ENCODE measurements around the gene GID4.

DNA sequence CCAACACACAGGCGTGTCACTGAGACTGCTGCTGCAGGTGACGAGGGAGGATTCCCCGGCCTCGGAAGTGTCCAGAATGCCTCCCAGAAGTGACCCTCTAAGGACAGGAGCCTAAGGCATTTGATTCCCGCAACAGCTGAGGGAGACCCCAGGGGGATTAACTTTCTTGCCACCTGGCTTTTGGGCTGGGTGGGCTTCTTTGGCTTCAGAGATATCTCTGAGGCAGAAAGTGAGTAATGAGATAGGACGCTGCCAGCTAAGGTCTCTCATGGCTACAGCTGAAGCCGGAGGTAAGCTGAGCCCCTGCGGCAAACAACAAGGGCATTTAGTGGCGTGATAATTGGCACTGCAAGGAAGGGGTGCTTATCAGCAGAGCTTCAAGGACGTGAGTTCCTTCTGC is 49.6 kb upstream of the GID4 start:
- TF ChIP-seq, protein P1, sequence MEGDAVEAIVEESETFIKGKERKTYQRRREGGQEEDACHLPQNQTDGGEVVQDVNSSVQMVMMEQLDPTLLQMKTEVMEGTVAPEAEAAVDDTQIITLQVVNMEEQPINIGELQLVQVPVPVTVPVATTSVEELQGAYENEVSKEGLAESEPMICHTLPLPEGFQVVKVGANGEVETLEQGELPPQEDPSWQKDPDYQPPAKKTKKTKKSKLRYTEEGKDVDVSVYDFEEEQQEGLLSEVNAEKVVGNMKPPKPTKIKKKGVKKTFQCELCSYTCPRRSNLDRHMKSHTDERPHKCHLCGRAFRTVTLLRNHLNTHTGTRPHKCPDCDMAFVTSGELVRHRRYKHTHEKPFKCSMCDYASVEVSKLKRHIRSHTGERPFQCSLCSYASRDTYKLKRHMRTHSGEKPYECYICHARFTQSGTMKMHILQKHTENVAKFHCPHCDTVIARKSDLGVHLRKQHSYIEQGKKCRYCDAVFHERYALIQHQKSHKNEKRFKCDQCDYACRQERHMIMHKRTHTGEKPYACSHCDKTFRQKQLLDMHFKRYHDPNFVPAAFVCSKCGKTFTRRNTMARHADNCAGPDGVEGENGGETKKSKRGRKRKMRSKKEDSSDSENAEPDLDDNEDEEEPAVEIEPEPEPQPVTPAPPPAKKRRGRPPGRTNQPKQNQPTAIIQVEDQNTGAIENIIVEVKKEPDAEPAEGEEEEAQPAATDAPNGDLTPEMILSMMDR (conservative IDR thresholded peaks at IDR 0.05 in 1 of 2, IDR thresholded peaks at IDR 0.05 in 1 of 2; ENCODE audit: low read depth in 1 of 2, low read length in 2 of 2), result no peak
- no peak for TF ChIP-seq EZH2 (IDR thresholded peaks at IDR 0.05; ENCODE audit: low read length, missing control alignments)

All from fibroblast of lung (primary cell).